Measurements from ENCODE around the gene DEFB129.

- no peak for TF ChIP-seq CBX5 (IDR thresholded peaks at IDR 0.05; ENCODE audit: borderline replicate concordance, low read depth)
- TF ChIP-seq NONO (IDR thresholded peaks at IDR 0.05; ENCODE audit: low read depth in 2 of 2, low read length in 1 of 2), result no peak
- TF ChIP-seq RNF219 (CRISPR knock-in tag; IDR thresholded peaks at IDR 0.05), result no peak
- no peak for TF ChIP-seq SUPT5H (IDR thresholded peaks at IDR 0.05)
- TF ChIP-seq CBX2 (IDR thresholded peaks at IDR 0.05; ENCODE audit: insufficient read depth, low read length, poor library complexity, severe bottlenecking), result no peak
- TF ChIP-seq, protein P1, sequence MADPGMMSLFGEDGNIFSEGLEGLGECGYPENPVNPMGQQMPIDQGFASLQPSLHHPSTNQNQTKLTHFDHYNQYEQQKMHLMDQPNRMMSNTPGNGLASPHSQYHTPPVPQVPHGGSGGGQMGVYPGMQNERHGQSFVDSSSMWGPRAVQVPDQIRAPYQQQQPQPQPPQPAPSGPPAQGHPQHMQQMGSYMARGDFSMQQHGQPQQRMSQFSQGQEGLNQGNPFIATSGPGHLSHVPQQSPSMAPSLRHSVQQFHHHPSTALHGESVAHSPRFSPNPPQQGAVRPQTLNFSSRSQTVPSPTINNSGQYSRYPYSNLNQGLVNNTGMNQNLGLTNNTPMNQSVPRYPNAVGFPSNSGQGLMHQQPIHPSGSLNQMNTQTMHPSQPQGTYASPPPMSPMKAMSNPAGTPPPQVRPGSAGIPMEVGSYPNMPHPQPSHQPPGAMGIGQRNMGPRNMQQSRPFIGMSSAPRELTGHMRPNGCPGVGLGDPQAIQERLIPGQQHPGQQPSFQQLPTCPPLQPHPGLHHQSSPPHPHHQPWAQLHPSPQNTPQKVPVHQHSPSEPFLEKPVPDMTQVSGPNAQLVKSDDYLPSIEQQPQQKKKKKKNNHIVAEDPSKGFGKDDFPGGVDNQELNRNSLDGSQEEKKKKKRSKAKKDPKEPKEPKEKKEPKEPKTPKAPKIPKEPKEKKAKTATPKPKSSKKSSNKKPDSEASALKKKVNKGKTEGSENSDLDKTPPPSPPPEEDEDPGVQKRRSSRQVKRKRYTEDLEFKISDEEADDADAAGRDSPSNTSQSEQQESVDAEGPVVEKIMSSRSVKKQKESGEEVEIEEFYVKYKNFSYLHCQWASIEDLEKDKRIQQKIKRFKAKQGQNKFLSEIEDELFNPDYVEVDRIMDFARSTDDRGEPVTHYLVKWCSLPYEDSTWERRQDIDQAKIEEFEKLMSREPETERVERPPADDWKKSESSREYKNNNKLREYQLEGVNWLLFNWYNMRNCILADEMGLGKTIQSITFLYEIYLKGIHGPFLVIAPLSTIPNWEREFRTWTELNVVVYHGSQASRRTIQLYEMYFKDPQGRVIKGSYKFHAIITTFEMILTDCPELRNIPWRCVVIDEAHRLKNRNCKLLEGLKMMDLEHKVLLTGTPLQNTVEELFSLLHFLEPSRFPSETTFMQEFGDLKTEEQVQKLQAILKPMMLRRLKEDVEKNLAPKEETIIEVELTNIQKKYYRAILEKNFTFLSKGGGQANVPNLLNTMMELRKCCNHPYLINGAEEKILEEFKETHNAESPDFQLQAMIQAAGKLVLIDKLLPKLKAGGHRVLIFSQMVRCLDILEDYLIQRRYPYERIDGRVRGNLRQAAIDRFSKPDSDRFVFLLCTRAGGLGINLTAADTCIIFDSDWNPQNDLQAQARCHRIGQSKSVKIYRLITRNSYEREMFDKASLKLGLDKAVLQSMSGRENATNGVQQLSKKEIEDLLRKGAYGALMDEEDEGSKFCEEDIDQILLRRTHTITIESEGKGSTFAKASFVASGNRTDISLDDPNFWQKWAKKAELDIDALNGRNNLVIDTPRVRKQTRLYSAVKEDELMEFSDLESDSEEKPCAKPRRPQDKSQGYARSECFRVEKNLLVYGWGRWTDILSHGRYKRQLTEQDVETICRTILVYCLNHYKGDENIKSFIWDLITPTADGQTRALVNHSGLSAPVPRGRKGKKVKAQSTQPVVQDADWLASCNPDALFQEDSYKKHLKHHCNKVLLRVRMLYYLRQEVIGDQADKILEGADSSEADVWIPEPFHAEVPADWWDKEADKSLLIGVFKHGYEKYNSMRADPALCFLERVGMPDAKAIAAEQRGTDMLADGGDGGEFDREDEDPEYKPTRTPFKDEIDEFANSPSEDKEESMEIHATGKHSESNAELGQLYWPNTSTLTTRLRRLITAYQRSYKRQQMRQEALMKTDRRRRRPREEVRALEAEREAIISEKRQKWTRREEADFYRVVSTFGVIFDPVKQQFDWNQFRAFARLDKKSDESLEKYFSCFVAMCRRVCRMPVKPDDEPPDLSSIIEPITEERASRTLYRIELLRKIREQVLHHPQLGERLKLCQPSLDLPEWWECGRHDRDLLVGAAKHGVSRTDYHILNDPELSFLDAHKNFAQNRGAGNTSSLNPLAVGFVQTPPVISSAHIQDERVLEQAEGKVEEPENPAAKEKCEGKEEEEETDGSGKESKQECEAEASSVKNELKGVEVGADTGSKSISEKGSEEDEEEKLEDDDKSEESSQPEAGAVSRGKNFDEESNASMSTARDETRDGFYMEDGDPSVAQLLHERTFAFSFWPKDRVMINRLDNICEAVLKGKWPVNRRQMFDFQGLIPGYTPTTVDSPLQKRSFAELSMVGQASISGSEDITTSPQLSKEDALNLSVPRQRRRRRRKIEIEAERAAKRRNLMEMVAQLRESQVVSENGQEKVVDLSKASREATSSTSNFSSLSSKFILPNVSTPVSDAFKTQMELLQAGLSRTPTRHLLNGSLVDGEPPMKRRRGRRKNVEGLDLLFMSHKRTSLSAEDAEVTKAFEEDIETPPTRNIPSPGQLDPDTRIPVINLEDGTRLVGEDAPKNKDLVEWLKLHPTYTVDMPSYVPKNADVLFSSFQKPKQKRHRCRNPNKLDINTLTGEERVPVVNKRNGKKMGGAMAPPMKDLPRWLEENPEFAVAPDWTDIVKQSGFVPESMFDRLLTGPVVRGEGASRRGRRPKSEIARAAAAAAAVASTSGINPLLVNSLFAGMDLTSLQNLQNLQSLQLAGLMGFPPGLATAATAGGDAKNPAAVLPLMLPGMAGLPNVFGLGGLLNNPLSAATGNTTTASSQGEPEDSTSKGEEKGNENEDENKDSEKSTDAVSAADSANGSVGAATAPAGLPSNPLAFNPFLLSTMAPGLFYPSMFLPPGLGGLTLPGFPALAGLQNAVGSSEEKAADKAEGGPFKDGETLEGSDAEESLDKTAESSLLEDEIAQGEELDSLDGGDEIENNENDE (IDR thresholded peaks at IDR 0.05; ENCODE audit: low read depth, low read length), result no peak
- TF ChIP-seq CEBPB (tag; IDR thresholded peaks at IDR 0.05), result no peak
- TF ChIP-seq SPI1 (IDR thresholded peaks at IDR 0.05; ENCODE audit: borderline replicate concordance, low read depth, low read length), result no peak
Measured at GRCh38 chr20:189611-190010, 37.4 kb upstream of the DEFB129 start, which contains the start of gene DEFB128.

Measured in K562 (cell line).